DND-41 (cell line): ENCODE results near the gene FBXW2.
"Not testable (repeated sequence)": the region's sequence is repeated elsewhere in the genome, so short reads cannot be mapped to it uniquely, and the experiment has no call there.

ENCODE experiments used
- ATAC-seq: fragments of 200-7000 bp; cut with Tn5 transposase; 3 replicates; pipeline ENCODE4 v1.9.1; 2021; ENCODE audit warnings: low read depth; ENCODE audit not compliant: insufficient read depth
- DNase-seq: peaks from one replicate; pipeline ENCODE4 v3.0.0-alpha.2; 2020
- H2AFZ ChIP-seq: 2 replicates; pipeline ENCODE4 v1.6.0; 2012; ENCODE audit warnings: low read depth, low read length
- H3K27ac ChIP-seq: 2 replicates; pipeline ENCODE4 v1.5.1; 2012; ENCODE audit warnings: low read length, inconsistent platforms
- H3K27me3 ChIP-seq: fragments of 200-600 bp; sonication (generic); 2 replicates; pipeline ENCODE4 v1.6.0; 2012; ENCODE audit warnings: low read length, mild to moderate bottlenecking, inconsistent platforms; ENCODE audit not compliant: insufficient read depth, poor library complexity
- H3K36me3 ChIP-seq: 2 replicates; pipeline ENCODE4 v1.5.1; 2012; ENCODE audit warnings: low read length, inconsistent platforms; ENCODE audit not compliant: insufficient read depth
- H3K4me1 ChIP-seq: 2 replicates; pipeline ENCODE4 v1.5.1; 2012; ENCODE audit warnings: mild to moderate bottlenecking, low read length; ENCODE audit not compliant: insufficient read depth
- H3K4me2 ChIP-seq: 2 replicates; pipeline ENCODE4 v1.6.0; 2012; ENCODE audit warnings: mild to moderate bottlenecking, moderate library complexity, low read length, inconsistent platforms; ENCODE audit not compliant: insufficient read depth
- H3K4me3 ChIP-seq, 2 experiments: fragments of 200-600 bp in 1 of 2; shearing (Covaris generic) in 1 of 2; 2 replicates each; pipeline ENCODE4 v1.5.1; 2012 to 2016; ENCODE audit warnings: inconsistent platforms in 2 of 2, low read length in 2 of 2, mild to moderate bottlenecking in 2 of 2, low read depth in 1 of 2, moderate library complexity in 1 of 2
- H3K79me2 ChIP-seq: 2 replicates; pipeline ENCODE4 v1.6.0; 2012; ENCODE audit warnings: low read length, inconsistent platforms; ENCODE audit not compliant: insufficient read depth
- H3K9ac ChIP-seq: 2 replicates; pipeline ENCODE4 v1.6.0; 2012; ENCODE audit warnings: low read depth, mild to moderate bottlenecking, inconsistent platforms, low read length, moderate library complexity
- H3K9me3 ChIP-seq: 2 replicates; pipeline ENCODE4 v1.5.1; 2012; ENCODE audit warnings: low read length, moderate library complexity, mild to moderate bottlenecking, inconsistent platforms; ENCODE audit not compliant: insufficient read depth, severe bottlenecking
- H4K20me1 ChIP-seq: 2 replicates; pipeline ENCODE4 v1.6.0; 2012; ENCODE audit warnings: low read length; ENCODE audit not compliant: insufficient read depth
- EZH2 ChIP-seq: IDR thresholded peaks from 3 replicates; pipeline ENCODE4 v1.6.1; 2012; ENCODE audit warnings: borderline replicate concordance, low read depth, mild to moderate bottlenecking, moderate library complexity, low read length, inconsistent platforms; ENCODE audit not compliant: severe bottlenecking
- TF ChIP-seq, protein P1 (sequence below): IDR thresholded peaks from 2 replicates; pipeline ENCODE4 v1.5.1; 2012; ENCODE audit warnings: borderline replicate concordance, low read length, moderate library complexity, mild to moderate bottlenecking; ENCODE audit not compliant: poor library complexity, severe bottlenecking; ENCODE audit errors: extremely low read depth

Gene FBXW2

DNA sequence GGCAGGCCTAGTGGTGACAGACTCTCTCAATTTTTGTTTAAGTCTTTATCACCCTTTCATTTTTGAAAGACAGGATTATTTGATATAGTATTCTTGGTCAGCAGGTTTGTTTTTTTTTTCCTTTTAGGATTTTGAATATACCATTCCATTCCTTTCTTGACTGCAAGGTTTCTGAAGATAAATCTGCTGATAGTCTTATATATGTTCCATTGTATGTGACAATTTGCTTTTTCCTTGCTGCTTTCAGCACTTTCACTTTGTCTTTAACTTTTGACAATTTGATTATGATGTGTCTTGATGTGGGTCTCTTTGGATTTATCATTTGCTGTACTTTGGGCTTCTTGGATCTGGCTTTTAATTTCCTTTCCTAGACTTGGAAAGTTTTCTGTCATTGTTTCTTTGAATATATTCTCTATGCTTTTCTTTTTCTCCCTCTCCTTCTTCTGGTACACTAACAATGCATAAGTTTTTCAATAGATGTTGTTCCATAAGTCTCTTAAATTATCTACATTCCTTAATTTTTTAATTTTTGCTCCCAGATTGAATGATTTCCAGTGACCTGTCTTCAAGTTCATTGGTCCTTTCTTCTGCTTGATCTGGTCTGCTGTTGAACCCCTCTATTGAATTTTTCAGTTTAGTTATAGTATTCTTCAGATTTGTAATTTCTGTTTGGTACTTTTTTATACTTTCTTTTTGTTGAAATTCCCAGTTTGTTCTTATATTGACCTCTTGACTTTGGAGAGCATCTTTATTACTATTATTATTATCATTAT is 14.6 kb upstream of the FBXW2 start:
- peaks cover 14% of the 10 kb centered on the region for H3K9me3 ChIP-seq
- H3K79me2 ChIP-seq: no peaks in the 10 kb centered on the region
- H3K9ac ChIP-seq: no peak overlapping the region
- no peak overlapping the region for H3K27ac ChIP-seq
- H3K4me3 ChIP-seq: no peak overlapping the region
- no peaks in the 10 kb centered on the region for H3K27me3 ChIP-seq
- TF ChIP-seq, protein P1, sequence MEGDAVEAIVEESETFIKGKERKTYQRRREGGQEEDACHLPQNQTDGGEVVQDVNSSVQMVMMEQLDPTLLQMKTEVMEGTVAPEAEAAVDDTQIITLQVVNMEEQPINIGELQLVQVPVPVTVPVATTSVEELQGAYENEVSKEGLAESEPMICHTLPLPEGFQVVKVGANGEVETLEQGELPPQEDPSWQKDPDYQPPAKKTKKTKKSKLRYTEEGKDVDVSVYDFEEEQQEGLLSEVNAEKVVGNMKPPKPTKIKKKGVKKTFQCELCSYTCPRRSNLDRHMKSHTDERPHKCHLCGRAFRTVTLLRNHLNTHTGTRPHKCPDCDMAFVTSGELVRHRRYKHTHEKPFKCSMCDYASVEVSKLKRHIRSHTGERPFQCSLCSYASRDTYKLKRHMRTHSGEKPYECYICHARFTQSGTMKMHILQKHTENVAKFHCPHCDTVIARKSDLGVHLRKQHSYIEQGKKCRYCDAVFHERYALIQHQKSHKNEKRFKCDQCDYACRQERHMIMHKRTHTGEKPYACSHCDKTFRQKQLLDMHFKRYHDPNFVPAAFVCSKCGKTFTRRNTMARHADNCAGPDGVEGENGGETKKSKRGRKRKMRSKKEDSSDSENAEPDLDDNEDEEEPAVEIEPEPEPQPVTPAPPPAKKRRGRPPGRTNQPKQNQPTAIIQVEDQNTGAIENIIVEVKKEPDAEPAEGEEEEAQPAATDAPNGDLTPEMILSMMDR: no peak
- TF ChIP-seq EZH2: no peak
- H2AFZ ChIP-seq: no peak overlapping the region
- no peak for DNase-seq
- no peak overlapping the region for H3K4me2 ChIP-seq
- no peak for ATAC-seq
- no peaks in the 10 kb centered on the region for H4K20me1 ChIP-seq
- no peaks in the 10 kb centered on the region for H3K36me3 ChIP-seq
- H3K4me1 ChIP-seq: no peaks in the 10 kb centered on the region

- not testable (repeated sequence) for H3K4me3 ChIP-seq, H3K79me2 ChIP-seq, H3K36me3 ChIP-seq, H3K4me1 ChIP-seq, DNase-seq, H3K27me3 ChIP-seq, ATAC-seq, H3K9ac ChIP-seq, H3K4me2 ChIP-seq, H4K20me1 ChIP-seq, H2AFZ ChIP-seq, H3K27ac ChIP-seq
- H3K9me3 ChIP-seq: peaks cover 14% of the 10 kb centered on the region
Measured at GRCh38 chr9:120804784-120805363, 11.7 kb upstream of the FBXW2 start.

DNA sequence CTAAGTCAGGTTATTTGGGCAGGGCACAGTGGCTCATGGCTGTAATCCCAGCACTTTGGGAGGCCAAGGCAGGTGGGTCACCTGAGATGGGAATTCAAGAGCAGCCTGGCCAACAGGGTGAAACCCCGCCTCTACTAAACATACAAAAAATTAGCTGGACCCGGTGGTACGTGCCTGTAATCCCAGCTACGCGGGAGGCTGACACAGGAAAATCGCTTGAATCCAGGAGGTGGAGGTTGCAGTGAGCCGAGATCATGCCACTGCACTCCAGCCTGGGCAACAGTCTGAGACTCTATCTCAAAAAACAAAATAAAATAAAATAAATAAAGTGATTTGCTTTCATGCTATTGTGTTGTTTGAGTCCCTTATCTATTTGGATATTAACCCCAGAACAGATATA is 8.2 kb upstream of the FBXW2 start:
- H3K27me3 ChIP-seq: no peaks in the 10 kb centered on the region
- TF ChIP-seq EZH2: no peak
- TF ChIP-seq, protein P1: no peak
- H3K27ac ChIP-seq: no peak overlapping the region
- no peaks in the 10 kb centered on the region for H3K4me1 ChIP-seq
- no peaks in the 10 kb centered on the region for H3K36me3 ChIP-seq
- H3K9ac ChIP-seq: no peak overlapping the region
- H3K4me2 ChIP-seq: no peak overlapping the region
- H2AFZ ChIP-seq: no peak overlapping the region
- no peak overlapping the region for H3K4me3 ChIP-seq
- DNase-seq (no peak), ATAC-seq (no peak)
- no peaks in the 10 kb centered on the region for H4K20me1 ChIP-seq
- H3K79me2 ChIP-seq: no peaks in the 10 kb centered on the region
- H3K9me3 ChIP-seq: peaks cover 4% of the 10 kb centered on the region

DNA sequence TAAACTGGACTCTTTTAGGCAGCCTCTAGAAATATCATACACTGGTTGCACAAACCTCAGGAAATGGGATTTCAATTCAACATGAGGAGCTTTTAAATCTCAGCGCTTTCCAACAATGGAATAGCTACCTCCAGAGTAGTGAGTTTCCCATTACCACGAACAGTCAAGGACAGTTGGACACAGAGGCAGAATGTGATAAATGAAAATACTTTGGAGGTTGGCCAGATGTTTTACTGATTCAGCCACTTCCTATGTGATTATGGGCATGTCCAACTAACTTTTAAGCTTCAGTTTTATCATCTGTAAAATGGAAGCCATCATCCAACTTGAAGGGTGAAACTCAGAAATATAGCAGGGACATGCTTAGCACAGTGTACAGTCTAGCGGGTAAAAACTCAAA is 2.1 kb downstream of the FBXW2 start:
- H3K27ac ChIP-seq: no peak overlapping the region
- ATAC-seq (no peak), DNase-seq (no peak)
- H3K4me1 ChIP-seq: peaks cover 44% of the 10 kb centered on the region
- H3K4me2 ChIP-seq: peak overlapping the region; percentile 94; the same call in 1 of the 2 replicates
- no peak overlapping the region for H2AFZ ChIP-seq
- no peak overlapping the region for H3K4me3 ChIP-seq
- TF ChIP-seq, protein P1: no peak
- TF ChIP-seq EZH2: no peak
- no peaks in the 10 kb centered on the region for H3K27me3 ChIP-seq
- H3K9me3 ChIP-seq: no peaks in the 10 kb centered on the region
- H3K36me3 ChIP-seq: peaks cover 37% of the 10 kb centered on the region
- no peak overlapping the region for H3K9ac ChIP-seq
- no peaks in the 10 kb centered on the region for H4K20me1 ChIP-seq
- H3K79me2 ChIP-seq: peaks cover 80% of the 10 kb centered on the region
